NCI-H1048 (cell line): ENCODE measurements around the gene IGLON5.

Source experiments
- DNase-seq: peaks from one replicate; lab custom pipeline; 2025; lab: John Stamatoyannopoulos, UW

The IGLON5 gene

GRCh38 chr19:51311351-51312257 is at the start of gene IGLON5:
TSS of gene IGLON5 (plus strand) at chr19:51311644. CDS start at chr19:51311848, 204 bp downstream.
- DNase-seq: no peak

GRCh38 chr19:51263808-51264207 is 47.6 kb upstream of the IGLON5 start:
- no peak for DNase-seq

GRCh38 chr19:51271067-51271466 is 40.4 kb upstream of the IGLON5 start:
- DNase-seq: no peak

GRCh38 chr19:51272183-51272810 is 39.1 kb upstream of the IGLON5 start:
- no peak for DNase-seq

GRCh38 chr19:51274049-51274770 is 37.2 kb upstream of the IGLON5 start:
- no peak for DNase-seq

- DNase-seq: no peak
Observed at GRCh38 chr19:51277112-51277511, 34.3 kb upstream of the IGLON5 start.

- DNase-seq: no peak
Observed at GRCh38 chr19:51282335-51282734, 29.1 kb upstream of the IGLON5 start.

GRCh38 chr19:51285682-51286081 is 25.8 kb upstream of the IGLON5 start:
- DNase-seq: no peak

GRCh38 chr19:51289635-51290034 is 21.8 kb upstream of the IGLON5 start:
- DNase-seq: no peak

GRCh38 chr19:51292971-51293370 is 18.5 kb upstream of the IGLON5 start:
- no peak for DNase-seq

- no peak for DNase-seq
Observed at GRCh38 chr19:51293571-51294210, 17.8 kb upstream of the IGLON5 start.

- no peak for DNase-seq
Observed at GRCh38 chr19:51294211-51294976, 17.1 kb upstream of the IGLON5 start.

- DNase-seq: no peak
Observed at GRCh38 chr19:51294977-51295375, 16.5 kb upstream of the IGLON5 start.

GRCh38 chr19:51295382-51296126 is 15.9 kb upstream of the IGLON5 start:
- DNase-seq: no peak

GRCh38 chr19:51296336-51297093 is 14.9 kb upstream of the IGLON5 start:
- no peak for DNase-seq

GRCh38 chr19:51297406-51297805 is 14.0 kb upstream of the IGLON5 start:
- DNase-seq: no peak

- no peak for DNase-seq
Observed at GRCh38 chr19:51301266-51301665, 10.2 kb upstream of the IGLON5 start.

- DNase-seq: no peak
Observed at GRCh38 chr19:51305479-51305878, 6.0 kb upstream of the IGLON5 start.

GRCh38 chr19:51316688-51317087 is 5.2 kb downstream of the IGLON5 start:
- DNase-seq: no peak

- DNase-seq: no peak
Observed at GRCh38 chr19:51317376-51317775, 5.9 kb downstream of the IGLON5 start.
